ENCODE measurements around the gene CHORDC1. TPM values are rescaled to one million over a fixed set of nuclear protein-coding genes. Genes with fewer than 3 reads are reported as not detected.

The CHORDC1 gene
- total and polyA plus RNA-seq, 10 donors = 21.0 to 82.6 (median 44.7) TPM

- Histone ChIP-seq H3K27ac (no peak overlapping the region), H3K4me1 (peaks cover 29 to 79% (median 54%) of the 10 kb centered on the region in 6 donors), H3K4me3 (no peak overlapping the region), H3K27me3 (replicated peaks in 1 of 7) (no peaks in the 10 kb centered on the region), H3K36me3 (peaks cover 0 to 33% (median 5%) of the 10 kb centered on the region in 6 donors), H3K9me3 (no peaks in the 10 kb centered on the region)
- no peak for DNase-seq
- no peak for TF ChIP-seq POLR2AphosphoS5 (IDR thresholded peaks at IDR 0.05)
- no peak for TF ChIP-seq POLR2A (IDR thresholded peaks at IDR 0.05)
- TF ChIP-seq, protein P1, sequence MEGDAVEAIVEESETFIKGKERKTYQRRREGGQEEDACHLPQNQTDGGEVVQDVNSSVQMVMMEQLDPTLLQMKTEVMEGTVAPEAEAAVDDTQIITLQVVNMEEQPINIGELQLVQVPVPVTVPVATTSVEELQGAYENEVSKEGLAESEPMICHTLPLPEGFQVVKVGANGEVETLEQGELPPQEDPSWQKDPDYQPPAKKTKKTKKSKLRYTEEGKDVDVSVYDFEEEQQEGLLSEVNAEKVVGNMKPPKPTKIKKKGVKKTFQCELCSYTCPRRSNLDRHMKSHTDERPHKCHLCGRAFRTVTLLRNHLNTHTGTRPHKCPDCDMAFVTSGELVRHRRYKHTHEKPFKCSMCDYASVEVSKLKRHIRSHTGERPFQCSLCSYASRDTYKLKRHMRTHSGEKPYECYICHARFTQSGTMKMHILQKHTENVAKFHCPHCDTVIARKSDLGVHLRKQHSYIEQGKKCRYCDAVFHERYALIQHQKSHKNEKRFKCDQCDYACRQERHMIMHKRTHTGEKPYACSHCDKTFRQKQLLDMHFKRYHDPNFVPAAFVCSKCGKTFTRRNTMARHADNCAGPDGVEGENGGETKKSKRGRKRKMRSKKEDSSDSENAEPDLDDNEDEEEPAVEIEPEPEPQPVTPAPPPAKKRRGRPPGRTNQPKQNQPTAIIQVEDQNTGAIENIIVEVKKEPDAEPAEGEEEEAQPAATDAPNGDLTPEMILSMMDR (IDR thresholded peaks at IDR 0.05 in 8 of 11, conservative IDR thresholded peaks at IDR 0.05 in 3 of 11) = no peak
- WGBS, 5 donors = 86 to 97% (median 96%) methylated on average over 6 of the region's 6 CpGs
- intact Hi-C loops (cut with DNase I; ENCODE audit: low total_unique reads) = no loop called here
Measured at GRCh38 chr11:90219438-90219837, 3.4 kb downstream of the CHORDC1 start.

DNA sequence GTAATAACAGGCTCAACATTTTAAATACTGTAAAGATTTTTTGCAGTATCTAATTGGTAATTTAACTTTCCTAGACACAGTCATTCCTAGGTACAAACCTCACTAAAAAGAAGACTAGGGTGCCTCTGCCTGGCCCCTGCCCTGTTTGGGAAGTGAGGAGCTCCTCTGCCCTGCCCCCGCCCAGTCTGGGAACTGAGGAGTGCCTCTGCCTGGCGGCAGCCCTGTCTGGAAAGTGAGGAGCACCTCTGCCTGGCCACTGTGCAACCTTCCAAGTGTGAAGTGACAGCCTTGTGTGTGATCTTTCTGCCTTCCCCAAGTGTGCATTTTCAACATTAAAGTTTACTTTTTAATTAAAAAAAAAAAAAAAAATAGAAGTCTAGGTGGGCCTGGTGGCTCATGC lies 4.2 kb downstream of the CHORDC1 start:
- WGBS, 5 donors = 77 to 87% (median 83%) methylated on average over 2 of the region's 2 CpGs
- TF ChIP-seq POLR2AphosphoS5 (IDR thresholded peaks at IDR 0.05) = no peak
- TF ChIP-seq, protein P1 (IDR thresholded peaks at IDR 0.05 in 8 of 11, conservative IDR thresholded peaks at IDR 0.05 in 3 of 11) = no peak
- DNase-seq = no peak

GRCh38 chr11:90216611-90217010 lies 6.2 kb downstream of the CHORDC1 start:
- Histone ChIP-seq H3K36me3 (peaks cover 0 to 61% (median 15%) of the 10 kb centered on the region in 6 donors), H3K9me3 (no peaks in the 10 kb centered on the region), H3K27ac (no peak overlapping the region), H3K4me1 (peaks cover 23 to 61% (median 41%) of the 10 kb centered on the region in 6 donors), H3K4me3 (no peak overlapping the region), H3K27me3 (replicated peaks in 1 of 7) (no peaks in the 10 kb centered on the region)
- intact Hi-C loops (cut with DNase I; ENCODE audit: low total_unique reads) = no loop called here
- DNase-seq = no peak
- TF ChIP-seq POLR2AphosphoS5 (IDR thresholded peaks at IDR 0.05) (no peak), POLR2A (IDR thresholded peaks at IDR 0.05) (no peak)
- TF ChIP-seq, protein P1 (IDR thresholded peaks at IDR 0.05 in 8 of 11, conservative IDR thresholded peaks at IDR 0.05 in 3 of 11) = no peak
- 89 to 95% (median 94%) methylated on average over 5 of the region's 5 CpGs for WGBS, 5 donors

More for the DNA sequence above, 4.2 kb downstream of the CHORDC1 start:
- Histone ChIP-seq H3K27me3 (replicated peaks in 1 of 7) (no peaks in the 10 kb centered on the region), H3K4me3 (no peak overlapping the region), H3K9me3 (no peaks in the 10 kb centered on the region), H3K36me3 (peaks cover 0 to 41% (median 8%) of the 10 kb centered on the region in 6 donors), H3K4me1 (peaks cover 27 to 71% (median 50%) of the 10 kb centered on the region in 6 donors), H3K27ac (no peak overlapping the region)
- intact Hi-C loops (cut with DNase I; ENCODE audit: low total_unique reads) = no loop called here

DNA sequence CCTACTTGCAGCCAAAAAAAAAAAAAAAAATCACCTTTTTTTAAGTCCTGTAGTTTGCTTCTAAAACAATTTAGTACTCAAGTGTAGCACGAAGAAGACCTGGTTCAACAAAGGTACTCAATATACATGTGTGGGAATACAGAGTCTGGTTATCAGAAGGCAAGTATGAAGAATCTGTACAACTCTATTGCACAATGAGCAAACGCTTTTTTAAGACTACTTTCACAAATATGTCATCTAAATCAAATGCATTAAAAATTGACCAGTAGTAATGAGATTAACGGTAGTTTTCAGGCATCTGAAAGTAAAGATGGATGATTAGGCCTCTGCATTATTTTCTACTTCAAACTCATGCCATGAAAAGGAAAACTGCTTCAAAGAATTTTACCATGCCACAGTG lies 9.5 kb downstream of the CHORDC1 start:
- H3K36me3 ChIP-seq = peaks cover 0 to 94% (median 34%) of the 10 kb centered on the region in 6 donors
- H3K9me3 ChIP-seq = no peaks in the 10 kb centered on the region
- DNase-seq = no peak
- intact Hi-C loops (cut with DNase I; ENCODE audit: low total_unique reads) = no loop called here
- TF ChIP-seq POLR2A (IDR thresholded peaks at IDR 0.05) (no peak), POLR2AphosphoS5 (IDR thresholded peaks at IDR 0.05) (no peak)
- TF ChIP-seq, protein P1 (IDR thresholded peaks at IDR 0.05 in 8 of 11, conservative IDR thresholded peaks at IDR 0.05 in 3 of 11) = no peak
- no peak overlapping the region for H3K27ac ChIP-seq
- no peak overlapping the region for H3K4me3 ChIP-seq
- 90 to 94% (median 92%) methylated on average over 3 of the region's 3 CpGs for WGBS, 5 donors
- H3K4me1 ChIP-seq = peaks cover 0 to 28% (median 9%) of the 10 kb centered on the region in 6 donors
- no peaks in the 10 kb centered on the region for H3K27me3 ChIP-seq (replicated peaks in 1 of 7)

Data from spleen (tissue), 11 donors.